Measurements from ENCODE around the gene DLGAP1. TPM values are rescaled to one million over a fixed set of nuclear protein-coding genes. Genes with fewer than 3 reads are reported as not detected.

The DLGAP1 gene
- total and polyA plus RNA-seq, 10 of the 15 experiments (the other 5 are each of a cell fraction or from before 2014, with no cell fraction given): 0.23 to 27.6 (median 1.9) TPM

- Histone ChIP-seq H2AFZ (ENCODE audit: control insufficient read depth, low read depth, low read length) (no peak overlapping the region), H3K79me2 (ENCODE audit: control insufficient read depth, insufficient read depth, low read length) (no peaks in the 10 kb centered on the region), H3K4me1 (ENCODE audit: control insufficient read depth, insufficient read depth, low read length) (no peaks in the 10 kb centered on the region), H3K27me3 (replicated peaks in 1 of 2; ENCODE audit: control insufficient read depth in 2 of 2, insufficient read depth in 2 of 2, low read length in 1 of 2) (no peaks in the 10 kb centered on the region), H3K36me3 (ENCODE audit: control insufficient read depth in 2 of 2, insufficient read depth in 2 of 2, low read length in 1 of 2) (peaks cover 0 to 4% of the 10 kb centered on the region in 2 experiments; a peak in 2 of 4 replicates), H3K27ac (ENCODE audit: control insufficient read depth, insufficient read depth) (no peak overlapping the region), H3K9ac (ENCODE audit: control insufficient read depth, insufficient read depth, low read length) (no peak overlapping the region), H3K4me2 (ENCODE audit: control insufficient read depth, insufficient read depth) (no peak overlapping the region), H3K9me3 (replicated peaks; ENCODE audit: control insufficient read depth, insufficient read depth, low read length) (no peaks in the 10 kb centered on the region; the same call in 2 of the 3 replicates), H3K4me3 (no peak overlapping the region), H4K20me1 (ENCODE audit: control insufficient read depth, insufficient read depth) (no peaks in the 10 kb centered on the region)
- ChIA-PET POLR2A (interaction anchor here (1.0 to 1.8 kb wide), 3 partner anchors 31 to 89 kb away, joined by 3 to 6 read pairs (median 3); no protein-coding TSS in a partner anchor), SMC1A (ENCODE audit: uncharacterized antibody, unreplicated experiment) (interaction anchor here (0.7 to 3.7 kb wide), 16 partner anchors 9 to 689 kb away, joined by 3 to 17 read pairs (median 4); no protein-coding TSS in a partner anchor), RAD21 (ENCODE audit: unreplicated experiment) (interaction anchor here (0.7 to 1.9 kb wide), 12 partner anchors 8 to 238 kb away, joined by 3 to 7 read pairs (median 3); no protein-coding TSS in a partner anchor), CTCF (interaction anchor here (0.7 to 1.5 kb wide), 4 partner anchors 9 to 18 kb away, joined by 3 to 4 read pairs (median 4); no protein-coding TSS in a partner anchor)
- in situ Hi-C loops (cut with MboI): no loop called here
- 0% methylated on average over 2 of the region's 2 CpGs for WGBS (ENCODE audit: insufficient coverage, insufficient replicate concordance, low lambda C conversion rate, missing lambda C conversion rate)
- FAIRE-seq: no peak
- BruUV-seq (replicated peaks): no TSS peak
- peak; percentile 77 for ATAC-seq
- intact Hi-C loops (cut with micrococcal nuclease; ENCODE audit: unreplicated experiment): no loop called here
- DNase-seq (ENCODE audit: low read depth, low spot score): no peak
- TF ChIP-seq MXI1 (IDR thresholded peaks at IDR 0.05; ENCODE audit: low read depth, low read length): no peak
- no peak for TF ChIP-seq CBX5 (IDR thresholded peaks at IDR 0.05; ENCODE audit: low read depth)
- TF ChIP-seq NBN (IDR thresholded peaks at IDR 0.05): peak; percentile 54; the same call in 1 of the 2 replicates
- TF ChIP-seq SUZ12 (IDR thresholded peaks at IDR 0.05; ENCODE audit: unreplicated experiment): no peak
- TF ChIP-seq SREBF2 (IDR thresholded peaks at IDR 0.05; ENCODE audit: low read length): no peak
- TF ChIP-seq, protein P1, sequence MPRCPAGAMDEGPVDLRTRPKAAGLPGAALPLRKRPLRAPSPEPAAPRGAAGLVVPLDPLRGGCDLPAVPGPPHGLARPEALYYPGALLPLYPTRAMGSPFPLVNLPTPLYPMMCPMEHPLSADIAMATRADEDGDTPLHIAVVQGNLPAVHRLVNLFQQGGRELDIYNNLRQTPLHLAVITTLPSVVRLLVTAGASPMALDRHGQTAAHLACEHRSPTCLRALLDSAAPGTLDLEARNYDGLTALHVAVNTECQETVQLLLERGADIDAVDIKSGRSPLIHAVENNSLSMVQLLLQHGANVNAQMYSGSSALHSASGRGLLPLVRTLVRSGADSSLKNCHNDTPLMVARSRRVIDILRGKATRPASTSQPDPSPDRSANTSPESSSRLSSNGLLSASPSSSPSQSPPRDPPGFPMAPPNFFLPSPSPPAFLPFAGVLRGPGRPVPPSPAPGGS (IDR thresholded peaks at IDR 0.05; ENCODE audit: borderline replicate concordance, insufficient read depth, low read depth, low read length, poor library complexity, severe bottlenecking): no peak
- TF ChIP-seq POLR2A (IDR thresholded peaks at IDR 0.05; ENCODE audit: low read depth, low read length): no peak
- TF ChIP-seq, protein P2, sequence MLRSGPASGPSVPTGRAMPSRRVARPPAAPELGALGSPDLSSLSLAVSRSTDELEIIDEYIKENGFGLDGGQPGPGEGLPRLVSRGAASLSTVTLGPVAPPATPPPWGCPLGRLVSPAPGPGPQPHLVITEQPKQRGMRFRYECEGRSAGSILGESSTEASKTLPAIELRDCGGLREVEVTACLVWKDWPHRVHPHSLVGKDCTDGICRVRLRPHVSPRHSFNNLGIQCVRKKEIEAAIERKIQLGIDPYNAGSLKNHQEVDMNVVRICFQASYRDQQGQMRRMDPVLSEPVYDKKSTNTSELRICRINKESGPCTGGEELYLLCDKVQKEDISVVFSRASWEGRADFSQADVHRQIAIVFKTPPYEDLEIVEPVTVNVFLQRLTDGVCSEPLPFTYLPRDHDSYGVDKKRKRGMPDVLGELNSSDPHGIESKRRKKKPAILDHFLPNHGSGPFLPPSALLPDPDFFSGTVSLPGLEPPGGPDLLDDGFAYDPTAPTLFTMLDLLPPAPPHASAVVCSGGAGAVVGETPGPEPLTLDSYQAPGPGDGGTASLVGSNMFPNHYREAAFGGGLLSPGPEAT (IDR thresholded peaks at IDR 0.05; ENCODE audit: low read depth): 0 out of 2 replicates have a peak, but pooled peaks have one; percentile 26
- no peak for TF ChIP-seq ZNF384 (IDR thresholded peaks at IDR 0.05; ENCODE audit: borderline replicate concordance, low read depth, low read length)
- TF ChIP-seq NRF1 (conservative IDR thresholded peaks at IDR 0.05; ENCODE audit: low read depth, low read length): no peak
- no peak for TF ChIP-seq NR2C1 (IDR thresholded peaks at IDR 0.05)
- no peak for TF ChIP-seq PML (IDR thresholded peaks at IDR 0.05; ENCODE audit: low read length)
- TF ChIP-seq SUPT20H (IDR thresholded peaks at IDR 0.05; ENCODE audit: borderline replicate concordance, control insufficient read depth, low read depth, low read length): no peak
- TF ChIP-seq USF2 (IDR thresholded peaks at IDR 0.05; ENCODE audit: borderline replicate concordance, low read depth, low read length): no peak
- no peak for TF ChIP-seq IKZF2 (IDR thresholded peaks at IDR 0.05)
- TF ChIP-seq CREB1 (IDR thresholded peaks at IDR 0.05; ENCODE audit: low read depth): no peak
- TF ChIP-seq MEF2A (IDR thresholded peaks at IDR 0.05; ENCODE audit: insufficient read depth, low read depth, low read length): no peak
Observed at GRCh38 chr18:4360221-4360715, 94.8 kb downstream of the DLGAP1 start.
